MM.1S (cell line): ENCODE results near the gene POU2F2.

Experiments used
- CTCF ChIP-seq: fragments of 300-600 bp; sonication (generic); IDR thresholded peaks from 2 replicates; pipeline ENCODE4 v1.5.1; 2016; ENCODE audit warnings: antibody characterized with exemption, low read length, mixed read lengths
- EZH2 ChIP-seq: fragments of 300-600 bp; sonication (generic); optimal IDR thresholded peaks from 2 replicates; pipeline ENCODE3; 2017; ENCODE audit warnings: low read depth, mild to moderate bottlenecking, antibody characterized with exemption, low read length, mixed read lengths
- EZH2phosphoT487 ChIP-seq: fragments of 300-600 bp; sonication (generic); IDR thresholded peaks from 2 replicates; pipeline ENCODE4 v1.6.1; 2018; ENCODE audit warnings: antibody characterized with exemption, low read length

GRCh38 chr19:42129399-42130253, 2.6 kb downstream of the POU2F2 start:
- TF ChIP-seq CTCF (no peak), EZH2 (no peak), EZH2phosphoT487 (no peak)
